NCI-H446 treated with DMSO at 0.1 percent for 48 hours (cell line): Measurements from ENCODE around the gene GRIK4.
A peak's percentile ranks its signal among the peaks of the same experiment; 100 is the strongest.
"Not testable (repeated sequence)": the region's sequence is repeated elsewhere in the genome, so short reads cannot be mapped to it uniquely, and the experiment has no call there.

ENCODE experiments used
- DNase-seq: peaks from one replicate; lab custom pipeline; 2025; lab: John Stamatoyannopoulos, UW

Gene GRIK4

DNA sequence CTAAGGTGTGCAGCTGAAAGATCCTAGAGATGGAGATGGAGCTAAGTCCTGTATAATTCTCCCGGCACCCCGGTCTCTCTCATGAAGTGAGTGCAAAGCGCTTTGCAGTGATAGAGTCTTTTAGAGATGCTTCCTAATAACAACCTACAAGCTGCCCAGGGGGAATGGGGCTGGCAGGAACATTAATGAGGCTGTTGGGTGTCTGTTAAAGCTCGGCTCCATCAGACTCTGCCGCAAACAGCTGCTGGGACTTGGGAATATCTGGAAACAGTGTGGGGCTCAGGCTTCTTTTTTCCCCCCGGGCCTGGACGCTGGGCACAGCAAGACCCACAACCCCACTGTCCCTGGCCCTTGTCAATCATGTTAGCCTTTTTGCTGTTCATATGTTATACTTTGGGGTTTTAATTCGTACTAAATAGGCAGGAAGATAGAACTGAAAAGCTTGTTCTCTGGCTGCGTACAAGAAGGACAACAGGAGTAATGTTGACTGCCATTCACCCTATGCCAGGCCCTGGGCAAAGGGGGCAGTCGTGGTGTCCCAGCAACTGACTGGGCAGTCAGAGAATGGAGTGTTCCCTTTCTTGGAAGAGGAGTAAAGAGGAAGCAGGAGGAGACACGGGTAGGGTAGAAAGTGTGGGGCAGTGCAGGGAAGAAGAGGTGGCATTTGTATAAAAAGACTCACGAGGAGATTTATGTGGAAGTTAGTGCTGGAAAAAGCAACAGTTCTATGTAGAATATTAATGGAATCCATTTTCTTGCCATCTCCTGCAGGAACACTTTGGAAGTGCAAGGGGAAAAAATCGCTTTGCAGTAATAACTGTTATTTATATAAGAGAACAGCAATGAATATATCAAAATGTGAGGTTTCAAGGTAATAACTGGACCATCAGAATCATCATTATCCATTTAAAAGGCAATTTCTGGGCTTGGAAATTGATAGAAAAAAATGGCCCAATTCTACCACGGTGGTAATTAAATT lies 232.8 kb downstream of the GRIK4 start:
- DNase-seq: no peak

- no peak for DNase-seq
These were observed 234.8 kb downstream of the GRIK4 start for GRCh38 chr11:120746376-120746775.

DNA sequence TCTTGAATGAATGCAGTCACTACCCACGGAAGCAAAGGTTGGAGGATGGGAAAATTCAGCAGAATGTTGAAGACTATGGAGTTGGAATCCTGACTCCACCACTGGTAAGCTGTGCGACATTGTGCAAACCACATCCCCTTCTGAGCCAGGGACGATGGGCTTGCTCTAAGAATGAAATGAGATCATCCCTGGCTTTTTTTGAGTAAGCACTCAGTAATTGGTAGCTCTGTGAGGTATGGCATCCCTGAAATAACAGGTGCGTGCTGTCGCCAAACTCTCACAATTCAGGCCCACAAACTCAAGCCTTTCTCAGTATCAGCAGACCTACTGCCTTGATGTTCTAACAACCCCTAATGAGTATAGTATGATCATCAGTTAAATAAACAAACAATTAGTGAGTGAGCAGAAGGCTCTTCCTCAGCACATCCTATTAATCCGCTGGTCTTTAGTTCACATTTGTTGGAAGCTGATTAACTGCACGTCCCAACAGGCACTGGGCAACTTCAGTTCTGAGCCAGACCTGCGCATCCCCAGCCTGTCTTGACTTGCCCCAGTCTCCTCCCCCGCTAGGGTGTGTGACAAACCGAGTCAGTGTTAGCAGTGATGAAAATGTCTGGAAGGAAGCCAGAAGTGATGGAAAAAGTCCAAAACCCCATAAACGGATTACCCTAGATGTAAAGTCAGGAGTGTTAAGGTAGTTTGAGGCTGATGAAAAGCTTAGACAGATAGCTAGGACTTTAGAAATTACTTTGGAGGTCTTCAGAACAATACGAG lies 235.5 kb downstream of the GRIK4 start:
- DNase-seq: peak; percentile 99

GRCh38 chr11:120747850-120748814 lies 236.6 kb downstream of the GRIK4 start:
- peak; percentile 98 for DNase-seq

DNA sequence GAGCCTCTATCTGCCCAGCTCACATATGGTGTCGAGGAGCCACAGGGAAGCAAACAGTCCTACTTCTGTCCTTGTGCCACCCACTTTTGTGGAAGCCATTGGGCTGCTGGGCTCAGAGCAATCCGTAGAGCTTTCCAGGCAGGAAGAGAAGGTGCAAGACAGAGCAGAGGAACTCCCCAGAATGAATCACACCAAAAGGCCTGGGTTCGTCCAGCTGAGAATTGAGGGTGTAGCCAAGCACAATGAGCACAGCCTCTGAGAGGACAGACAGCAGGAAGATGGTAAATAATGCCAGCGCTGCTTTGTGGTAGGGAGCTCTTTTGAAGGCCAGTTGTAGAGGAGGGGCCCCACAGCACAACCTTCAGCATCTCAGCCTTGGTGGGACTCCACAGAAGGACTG lies 237.8 kb downstream of the GRIK4 start:
- peak; percentile 69 for DNase-seq

DNA sequence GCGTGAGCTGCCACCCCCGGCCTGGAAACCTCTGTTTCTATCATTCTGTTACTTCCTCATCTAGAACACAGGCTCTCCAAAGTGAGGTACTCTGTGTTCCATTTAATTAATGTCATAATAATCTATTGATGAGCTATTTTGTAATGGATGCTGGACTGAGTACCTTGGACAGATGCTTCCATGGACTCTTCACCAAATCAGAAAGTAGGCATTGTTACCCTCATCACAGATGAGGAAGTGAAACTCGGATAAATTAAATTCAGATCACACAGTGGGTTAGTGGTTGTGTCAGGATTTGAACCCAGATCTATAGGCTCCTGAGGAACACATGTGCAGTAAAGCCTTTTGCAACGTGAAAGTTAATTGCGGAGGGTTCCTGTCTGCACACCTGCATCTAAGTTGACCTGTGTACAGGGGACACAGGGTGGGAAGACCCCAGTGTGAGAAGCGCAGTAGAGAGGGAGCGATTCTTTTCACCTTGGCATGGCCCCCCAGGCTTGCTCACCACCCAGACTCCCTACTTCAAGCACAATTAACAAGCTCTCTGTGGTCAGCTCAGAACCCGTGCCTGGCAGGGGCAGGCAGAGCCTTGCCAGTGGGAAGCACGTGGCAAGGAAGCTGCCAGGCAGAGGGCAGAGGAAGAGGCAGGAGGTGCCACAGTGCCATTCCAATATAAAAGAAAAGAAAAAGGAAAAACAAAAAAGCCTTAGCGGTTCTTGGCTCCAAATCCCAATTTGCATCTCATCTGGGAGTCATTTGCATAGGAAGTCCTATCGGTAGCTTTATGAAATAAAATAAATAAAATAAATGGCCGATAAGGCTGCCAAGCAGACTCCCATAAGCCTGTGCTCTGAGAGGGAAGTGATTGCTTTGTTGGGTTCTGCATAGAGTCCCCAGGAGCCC lies 239.3 kb downstream of the GRIK4 start:
- no peak for DNase-seq

DNA sequence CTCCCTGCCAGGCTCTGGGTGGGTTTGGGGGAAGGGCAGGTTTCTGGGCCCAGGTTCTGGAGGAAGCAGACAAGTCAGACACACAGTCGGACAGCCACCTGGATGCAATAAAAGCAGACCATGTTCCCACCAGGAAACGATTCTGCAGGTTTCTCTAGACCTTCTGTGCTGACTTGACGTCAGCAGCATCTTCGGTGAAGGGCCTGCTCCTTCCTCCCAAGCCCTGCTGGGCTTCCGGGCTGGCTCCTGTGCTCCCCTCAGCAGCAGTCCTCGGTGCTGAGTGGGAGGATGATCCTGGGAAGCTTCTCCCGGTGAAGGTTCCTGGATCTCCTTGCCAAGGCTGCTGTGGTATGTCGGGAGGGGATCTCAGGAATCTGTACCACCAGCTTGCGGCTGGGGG lies 240.0 kb downstream of the GRIK4 start:
- DNase-seq: no peak

DNA sequence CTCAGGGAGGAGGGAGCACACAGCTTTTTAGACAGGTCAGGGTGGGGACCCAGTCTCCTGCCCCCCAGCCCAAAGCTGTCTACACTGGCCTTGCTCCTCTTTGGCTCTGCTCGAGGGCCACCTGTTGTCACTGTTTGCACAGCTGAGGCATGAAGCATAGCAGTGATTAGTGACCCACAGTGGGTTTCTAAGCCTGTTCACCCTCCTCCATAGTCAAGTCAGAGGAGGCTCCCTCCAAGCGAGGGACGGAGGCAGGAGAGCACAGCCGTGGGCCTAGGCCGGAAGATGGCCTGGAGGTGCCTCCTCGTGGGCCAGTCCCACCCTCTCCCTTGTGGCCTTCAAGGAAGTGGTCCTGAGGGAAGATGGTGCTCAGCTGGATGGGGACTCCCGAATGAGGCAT lies 241.1 kb downstream of the GRIK4 start:
- DNase-seq: no peak

DNA sequence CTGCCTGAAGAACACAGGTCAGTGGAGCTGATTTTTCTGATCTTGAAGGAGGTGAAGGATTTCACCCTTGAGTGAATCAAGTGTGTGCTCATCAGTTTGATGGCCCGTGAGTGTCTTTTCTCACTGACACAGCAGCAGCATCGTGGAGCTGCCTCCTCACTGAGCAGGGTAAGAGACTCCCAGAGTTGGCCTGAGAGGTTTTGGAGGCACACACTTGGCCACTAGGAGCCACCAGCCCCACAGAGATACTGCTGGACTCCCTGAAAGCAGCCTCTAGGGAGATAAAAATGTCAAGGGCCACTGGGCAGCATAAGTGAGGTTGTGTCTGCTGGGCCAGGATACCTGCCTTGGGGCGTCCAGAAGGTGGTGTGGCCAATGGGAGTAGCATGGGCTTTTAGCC lies 245.4 kb downstream of the GRIK4 start:
- no peak for DNase-seq

DNA sequence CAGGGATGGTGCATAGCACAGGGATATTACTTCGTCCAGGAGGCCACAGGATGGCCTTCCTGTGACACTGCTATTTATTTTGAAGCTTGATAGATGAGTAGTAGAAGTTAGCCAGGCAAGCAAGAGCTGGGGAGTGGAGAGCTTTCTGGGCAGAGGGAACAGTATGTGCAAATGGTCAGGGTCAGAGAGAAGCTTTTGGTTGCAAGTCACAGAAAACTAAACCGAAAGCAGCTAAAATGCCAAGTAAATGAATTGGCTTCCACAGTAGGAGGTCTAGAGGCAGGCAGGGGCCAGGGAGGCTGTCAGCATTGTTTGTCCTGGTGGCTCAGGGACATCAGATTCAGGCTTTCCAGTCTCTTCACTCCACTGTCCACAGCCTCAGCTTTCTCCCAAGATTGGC lies 247.5 kb downstream of the GRIK4 start:
- peak; percentile 70 for DNase-seq

- DNase-seq: not testable (repeated sequence)
These were observed 254.2 kb downstream of the GRIK4 start for GRCh38 chr11:120765710-120766109.

GRCh38 chr11:120766318-120766717 lies 254.8 kb downstream of the GRIK4 start:
- DNase-seq: no peak

DNA sequence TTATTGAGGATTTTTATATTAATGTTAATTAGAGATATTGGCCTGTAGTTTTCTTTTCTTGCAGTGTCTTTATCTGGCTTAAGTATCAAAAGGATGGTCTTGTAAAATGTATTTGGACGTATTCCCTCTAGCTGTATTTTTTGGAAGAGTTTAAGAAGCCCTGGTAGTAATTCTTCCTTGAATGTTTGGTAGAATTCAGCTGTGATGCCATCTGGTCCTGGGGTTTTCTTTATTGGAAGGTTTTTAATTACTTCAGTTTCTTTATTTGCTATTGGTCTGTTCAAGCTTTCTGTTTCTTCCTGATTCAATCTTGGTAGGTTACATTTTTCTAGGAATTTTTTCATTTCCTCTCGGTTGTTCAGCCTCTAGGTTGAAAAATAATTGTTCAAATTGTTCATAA lies 257.4 kb downstream of the GRIK4 start:
- DNase-seq: peak; percentile 83

GRCh38 chr11:120769906-120770305 lies 258.4 kb downstream of the GRIK4 start:
- no peak for DNase-seq

DNA sequence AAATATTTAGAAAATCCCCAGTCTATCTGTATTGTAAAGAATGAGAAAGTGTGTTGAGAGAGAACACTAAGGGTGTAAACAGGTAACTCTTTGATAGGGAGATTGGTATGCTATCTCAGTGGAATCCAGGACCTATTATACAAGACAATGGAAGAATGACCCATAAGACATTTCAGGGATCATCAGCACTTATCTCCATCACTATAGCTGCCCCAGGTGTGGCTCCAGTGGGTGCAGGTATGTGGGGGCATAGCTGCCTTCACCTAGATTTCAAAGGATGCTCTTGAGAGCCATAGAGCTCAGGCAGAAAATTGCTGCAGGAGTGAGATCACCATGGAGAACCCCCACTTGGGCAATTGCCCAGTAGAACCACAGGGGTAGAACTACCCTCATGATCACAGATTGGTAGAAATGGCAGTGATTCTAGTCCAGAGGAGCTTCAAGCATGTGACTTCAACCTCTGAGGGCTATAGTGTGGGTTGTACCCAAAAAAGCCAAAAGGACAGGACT lies 260.1 kb downstream of the GRIK4 start:
- no peak for DNase-seq

- no peak for DNase-seq
These were observed 262.0 kb downstream of the GRIK4 start for GRCh38 chr11:120773501-120774031.

DNA sequence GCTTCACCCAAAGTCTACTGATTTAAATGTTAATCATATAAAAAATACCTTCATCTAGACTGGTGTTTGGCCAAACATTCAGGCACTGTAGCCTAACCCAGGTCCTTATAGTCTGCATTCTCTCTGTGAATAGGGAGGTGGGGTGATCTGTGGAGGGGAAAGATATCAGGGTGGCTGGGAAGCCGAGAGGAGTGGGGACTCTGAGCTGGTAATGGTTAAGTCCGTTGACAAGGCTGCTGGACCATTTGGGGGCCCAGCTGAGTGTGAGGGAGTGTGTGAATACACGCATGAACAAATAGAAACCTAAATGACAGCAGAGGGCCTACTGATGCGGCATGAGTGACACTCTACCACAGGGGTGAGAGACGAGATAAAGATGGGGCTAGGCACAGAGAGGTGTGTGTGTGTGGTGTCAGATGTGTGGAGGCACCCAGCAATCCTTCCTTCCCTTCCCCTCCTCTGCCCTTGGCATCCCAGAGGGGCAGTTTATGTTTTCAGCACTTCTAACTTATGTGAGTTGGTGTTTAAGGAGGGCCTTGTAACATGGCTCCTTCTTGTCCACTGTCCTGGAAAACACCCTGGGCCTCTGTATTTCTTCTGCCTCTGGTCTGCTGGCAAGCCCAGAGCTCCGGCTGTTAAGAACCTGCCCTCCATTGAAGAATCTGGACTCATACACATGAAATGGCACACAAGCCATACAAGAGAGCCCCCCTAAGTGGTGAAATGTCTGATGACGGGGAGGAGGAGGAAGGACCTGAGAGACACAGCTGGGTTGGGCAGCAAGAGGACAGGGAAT lies 263.2 kb downstream of the GRIK4 start:
- DNase-seq: no peak

- no peak for DNase-seq
These were observed 264.7 kb downstream of the GRIK4 start for GRCh38 chr11:120775986-120776951.
